ENCODE measurements around the gene KCNQ1. TPM values are rescaled to one million over a fixed set of nuclear protein-coding genes. Genes with fewer than 3 reads are reported as not detected.

Gene KCNQ1
- polyA plus RNA-seq, 1 experiment, result not detected

- Histone ChIP-seq H3K27me3 (ENCODE audit: control insufficient read depth, insufficient read depth, low read length) (peaks cover 20% of the 10 kb centered on the region), H3K9me3 (ENCODE audit: control insufficient read depth, insufficient read depth, low read length) (no peaks in the 10 kb centered on the region), H3K27ac (ENCODE audit: low read depth, low read length) (no peak overlapping the region), H3K4me3 (ENCODE audit: low read depth, low read length) (no peak overlapping the region)
- no peak for DNase-seq (ENCODE audit: low read depth, low spot score)
- no peak for TF ChIP-seq CTCF (IDR thresholded peaks at IDR 0.05; ENCODE audit: low read depth, low read length)
- CTCF ChIA-PET, result no interaction called here
- POLR2A ChIA-PET, result no interaction called here
Measured at GRCh38 chr11:2451916-2452315, 7.1 kb downstream of the KCNQ1 start.

GRCh38 chr11:2452321-2453012, 7.7 kb downstream of the KCNQ1 start:
- CTCF ChIA-PET, result no interaction called here
- peaks cover 17% of the 10 kb centered on the region for H3K27me3 ChIP-seq (ENCODE audit: control insufficient read depth, insufficient read depth, low read length)
- POLR2A ChIA-PET, result no interaction called here

GRCh38 chr11:2453436-2453835, 8.6 kb downstream of the KCNQ1 start:
- ChIA-PET CTCF (no interaction called here), POLR2A (no interaction called here)
- Histone ChIP-seq H3K27me3 (ENCODE audit: control insufficient read depth, insufficient read depth, low read length) (peaks cover 18% of the 10 kb centered on the region), H3K27ac (ENCODE audit: low read depth, low read length) (no peak overlapping the region), H3K9me3 (ENCODE audit: control insufficient read depth, insufficient read depth, low read length) (no peaks in the 10 kb centered on the region; the same call in 1 of the 2 replicates), H3K4me3 (ENCODE audit: low read depth, low read length) (no peak overlapping the region)
- no peak for TF ChIP-seq CTCF (IDR thresholded peaks at IDR 0.05; ENCODE audit: low read depth, low read length)
- no peak for DNase-seq (ENCODE audit: low read depth, low spot score)

More at GRCh38 chr11:2452321-2453012, 7.7 kb downstream of the KCNQ1 start:
- TF ChIP-seq CTCF (IDR thresholded peaks at IDR 0.05; ENCODE audit: low read depth, low read length), result no peak
- H3K4me3 ChIP-seq (ENCODE audit: low read depth, low read length), result no peak overlapping the region
- no peak overlapping the region for H3K27ac ChIP-seq (ENCODE audit: low read depth, low read length)
- H3K9me3 ChIP-seq (ENCODE audit: control insufficient read depth, insufficient read depth, low read length), result no peaks in the 10 kb centered on the region
- no peak for DNase-seq (ENCODE audit: low read depth, low spot score)

- no peak for TF ChIP-seq CTCF (IDR thresholded peaks at IDR 0.05; ENCODE audit: low read depth, low read length)
- ChIA-PET CTCF (no interaction called here), POLR2A (no interaction called here)
- Histone ChIP-seq H3K4me3 (ENCODE audit: low read depth, low read length) (no peak overlapping the region), H3K27ac (ENCODE audit: low read depth, low read length) (no peak overlapping the region), H3K9me3 (ENCODE audit: control insufficient read depth, insufficient read depth, low read length) (no peaks in the 10 kb centered on the region; the same call in 1 of the 2 replicates), H3K27me3 (ENCODE audit: control insufficient read depth, insufficient read depth, low read length) (peaks cover 12% of the 10 kb centered on the region)
- no peak for DNase-seq (ENCODE audit: low read depth, low spot score)
Measured at GRCh38 chr11:2458321-2458720, 13.5 kb downstream of the KCNQ1 start.

GRCh38 chr11:2459016-2459725, 14.4 kb downstream of the KCNQ1 start:
- no peaks in the 10 kb centered on the region; the same call in 1 of the 2 replicates for H3K9me3 ChIP-seq (ENCODE audit: control insufficient read depth, insufficient read depth, low read length)
- DNase-seq (ENCODE audit: low read depth, low spot score), result no peak
- H3K4me3 ChIP-seq (ENCODE audit: low read depth, low read length), result no peak overlapping the region
- no peak for TF ChIP-seq CTCF (IDR thresholded peaks at IDR 0.05; ENCODE audit: low read depth, low read length)
- ChIA-PET POLR2A (no interaction called here), CTCF (no interaction called here)
- H3K27me3 ChIP-seq (ENCODE audit: control insufficient read depth, insufficient read depth, low read length), result peaks cover 12% of the 10 kb centered on the region
- H3K27ac ChIP-seq (ENCODE audit: low read depth, low read length), result no peak overlapping the region

Data from AG04450 (cell line).